HG03520 (cell line): ENCODE results near the gene RHOXF2.
"Not testable (repeated sequence)": the region's sequence is repeated elsewhere in the genome, so short reads cannot be mapped to it uniquely, and the experiment has no call there.

Experiments used
- ATAC-seq: cut with Tn5 transposase; IDR thresholded peaks from one replicate; pipeline ENCODE4 v1.9.1; 2021; ENCODE audit warnings: mild to moderate bottlenecking, moderate library complexity; ENCODE audit not compliant: unreplicated experiment

The RHOXF2 gene

DNA sequence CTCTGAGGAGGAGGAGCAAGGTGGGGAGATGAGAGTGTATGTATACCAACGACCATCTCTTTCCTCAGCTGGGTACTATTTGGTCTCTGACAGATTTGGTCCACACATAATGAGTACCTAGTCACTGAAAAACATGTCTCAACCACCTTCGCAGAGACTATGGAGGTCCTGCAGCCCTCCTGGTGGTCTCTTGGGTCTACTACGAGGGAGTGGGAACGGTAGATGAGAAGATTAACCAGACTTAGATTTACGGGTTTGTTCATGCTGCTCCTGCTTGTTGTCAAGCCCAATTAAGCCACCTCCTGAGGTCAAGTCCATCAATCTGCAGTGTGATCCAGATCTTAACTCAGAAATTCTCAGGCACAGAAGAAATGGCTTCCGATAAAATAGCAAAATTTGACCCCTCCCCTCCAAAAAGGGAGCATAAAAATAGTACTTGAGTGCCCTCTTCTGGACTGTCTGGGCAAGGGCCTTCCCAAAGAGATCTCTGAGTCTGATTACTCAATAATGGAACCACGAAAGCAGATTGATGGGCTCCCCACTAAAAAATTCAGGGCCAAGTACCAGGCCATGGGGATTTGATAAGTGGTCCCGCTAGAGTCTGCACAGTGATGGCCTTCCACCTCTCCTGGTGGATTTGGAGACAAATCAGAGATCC is 38.3 kb downstream of the RHOXF2 start:
- not testable (repeated sequence) for ATAC-seq

DNA sequence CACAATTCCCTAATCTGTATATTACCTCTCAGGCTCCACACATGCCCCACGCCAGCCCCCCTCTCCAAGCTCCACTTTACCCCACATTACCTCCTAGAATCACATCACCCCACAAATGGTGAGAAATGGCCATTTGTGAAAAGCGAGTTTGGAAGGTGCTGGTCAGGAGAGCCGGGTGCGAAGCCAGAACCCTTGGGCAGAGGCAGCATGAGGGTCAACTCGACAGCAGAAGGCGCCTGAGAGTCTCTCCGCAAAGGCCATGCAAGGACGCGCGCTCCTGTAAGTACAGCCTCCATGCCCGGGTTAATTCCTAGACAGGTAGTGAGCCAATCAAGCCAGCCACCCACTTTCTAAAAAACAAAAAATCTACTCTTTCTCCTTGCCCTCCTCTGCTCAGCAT is 42.4 kb downstream of the RHOXF2 start:
- no peak for ATAC-seq

DNA sequence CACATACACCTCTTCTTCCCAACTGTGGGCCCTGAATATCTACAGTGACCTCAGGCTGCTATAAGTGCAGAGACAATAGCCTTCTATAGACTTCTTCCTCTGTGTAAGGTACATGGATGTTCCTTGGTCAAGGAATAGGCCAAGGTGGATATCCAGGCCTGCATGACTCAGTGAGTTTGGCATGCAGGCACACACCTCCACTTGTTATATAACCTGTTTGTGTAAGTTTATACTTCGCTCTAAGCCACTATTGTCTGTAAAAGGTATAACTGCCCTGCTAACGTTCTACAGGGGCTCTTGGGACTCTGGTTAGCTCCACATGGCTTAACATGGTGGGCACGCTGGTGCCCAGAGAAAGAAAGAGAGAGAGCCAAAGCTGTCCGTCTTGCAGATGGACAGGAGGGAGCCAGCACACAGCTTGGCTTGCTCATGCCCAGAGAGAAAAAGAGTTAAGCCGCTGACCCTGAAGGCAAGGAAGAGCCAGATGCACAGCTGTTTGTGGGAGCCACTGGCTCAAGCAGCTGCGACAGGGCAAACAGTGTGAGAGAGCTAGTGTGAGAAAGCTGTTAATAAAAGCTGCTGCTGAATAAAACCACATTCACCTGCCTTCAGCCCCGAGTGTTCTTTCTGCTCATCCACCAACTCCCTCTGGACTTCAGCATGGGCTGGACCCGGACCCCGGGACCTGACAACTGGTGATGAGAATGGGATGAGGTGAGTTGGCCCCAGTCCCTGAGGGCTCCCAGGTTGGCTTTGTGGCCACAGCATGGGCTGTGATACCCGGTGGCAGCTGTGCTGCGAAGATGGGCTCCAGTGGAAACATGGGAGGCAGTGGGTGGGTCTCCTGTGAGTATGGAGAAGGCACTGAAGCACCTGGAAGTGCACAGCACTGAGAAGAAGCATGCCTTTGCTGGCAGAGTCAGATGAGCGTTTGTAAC is 47.7 kb downstream of the RHOXF2 start:
- ATAC-seq = no peak

DNA sequence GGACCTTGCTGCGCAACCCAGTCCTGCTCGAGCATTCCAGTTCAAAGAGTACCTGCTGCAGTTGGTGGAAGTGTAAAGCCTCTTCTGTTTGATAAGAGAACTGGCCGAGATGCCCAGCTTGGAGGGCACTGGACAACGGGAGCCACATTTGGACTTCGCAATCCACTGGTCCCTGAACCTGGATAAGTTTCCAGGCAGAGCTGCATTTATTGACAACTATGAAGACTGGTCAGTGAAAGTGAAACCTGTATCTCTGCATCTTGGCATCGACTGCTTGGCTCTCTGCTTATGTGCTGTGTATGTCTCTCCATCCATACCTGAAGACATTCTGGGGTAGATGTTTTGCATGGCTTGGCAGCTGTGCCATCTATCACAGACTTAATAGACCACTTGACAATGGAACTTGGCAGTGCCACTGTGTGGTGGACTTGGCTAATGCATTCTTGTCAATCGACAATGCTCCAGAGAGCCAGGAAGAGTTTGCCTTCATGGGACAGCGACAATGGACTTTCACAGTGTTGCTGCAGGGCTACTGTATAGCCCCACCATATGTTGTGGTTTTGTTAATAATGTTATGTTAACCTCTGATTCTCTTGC is 48.7 kb downstream of the RHOXF2 start:
- no peak for ATAC-seq

DNA sequence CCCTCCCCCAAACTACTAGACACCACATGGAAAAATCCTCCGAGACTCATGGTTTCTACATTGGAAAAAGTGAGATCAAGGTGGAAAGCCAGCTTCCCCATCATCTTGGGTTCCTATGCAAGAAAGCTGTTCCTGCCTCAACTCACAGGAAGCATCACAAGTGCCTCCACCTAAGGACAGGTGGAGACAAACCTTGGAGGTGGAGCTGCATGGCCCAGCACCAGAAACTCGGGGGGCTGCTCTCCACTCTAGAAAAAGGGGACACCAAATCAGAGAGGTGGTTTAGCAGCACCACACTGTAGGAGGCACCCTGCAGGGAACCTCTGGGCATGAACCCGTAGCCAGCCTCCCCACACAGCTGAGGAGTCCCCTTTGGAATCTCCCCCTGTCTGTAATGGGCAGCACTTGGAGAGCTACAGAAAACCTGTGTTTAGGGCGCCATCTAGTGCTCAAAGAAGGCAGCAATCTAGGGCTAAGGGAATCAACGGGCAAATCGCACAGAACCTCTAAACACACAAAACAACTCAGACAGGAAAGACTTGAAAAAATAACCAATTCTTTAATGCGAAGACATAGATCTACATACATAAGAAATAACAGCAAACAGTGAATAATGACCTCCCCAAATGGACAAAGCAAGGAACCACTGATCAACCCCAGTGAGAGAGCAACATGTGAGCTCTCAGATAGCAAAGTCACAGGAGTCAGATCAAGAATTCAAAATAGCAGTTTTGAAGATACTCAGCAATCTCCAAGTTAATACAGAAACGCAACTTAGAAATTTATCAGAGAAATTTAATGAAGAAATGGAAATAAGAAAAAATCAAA is 55.2 kb downstream of the RHOXF2 start:
- peak; percentile 87 for ATAC-seq
